Natural killer cell treated with Interleukin-12 subunit alpha and Interleukin-12 subunit beta and Interleukin-15 and Interleukin-18, amount 100 ng/mL, for 72 hours (primary cell): ENCODE results near the gene ANK3. TPM values are rescaled to one million over a fixed set of nuclear protein-coding genes. Genes with fewer than 3 reads are reported as not detected.

Experiments
- ATAC-seq, 2 donors: fragments of 150-1000 bp; cut with Tn5 transposase in 1 of 2; sonication (Bioruptor Pico), chemical (Tn5 transposase) in 1 of 2; 2 replicates each; pipeline ENCODE4 v1.10.0; 2021
- DNase-seq: peaks from one replicate; pipeline ENCODE4 v3.0.0; 2022; ENCODE audit warnings: low spot score
- H3K27ac Mint-ChIP-seq, 2 donors: 1 replicate in 1 of 2; 2 replicates in 1 of 2; pipeline ENCODE4 v1.8.0; 2022; ENCODE audit warnings: mixed read lengths in 2 of 2, mild to moderate bottlenecking in 1 of 2, moderate library complexity in 1 of 2
- H3K27me3 Mint-ChIP-seq, 2 donors: 1 replicate in 1 of 2; 2 replicates in 1 of 2; pipeline ENCODE4 v1.8.0; 2022; ENCODE audit warnings: mixed read lengths in 2 of 2
- H3K36me3 Mint-ChIP-seq: one replicate; pipeline ENCODE4 v1.8.0; 2022; ENCODE audit warnings: mixed read lengths
- H3K4me1 Mint-ChIP-seq, 2 donors: 1 replicate in 1 of 2; 2 replicates in 1 of 2; pipeline ENCODE4 v1.8.0; 2022; ENCODE audit warnings: low read depth in 2 of 2, mixed read lengths in 2 of 2, mild to moderate bottlenecking in 1 of 2
- H3K4me3 Mint-ChIP-seq: one replicate; pipeline ENCODE4 v1.8.0; 2022; ENCODE audit warnings: mixed read lengths
- H3K9me3 Mint-ChIP-seq: 2 replicates; pipeline ENCODE4 v1.8.0; 2022; ENCODE audit warnings: mixed read lengths
- total RNA-seq, 2 donors: library from RNA; stranded (reverse); gene quantifications; one replicate each; pipeline ENCODE4 v1.2.3, GENCODE V29; 2022

ANK3 gene
- total RNA-seq, 2 donors from 2014 or later: 22.0 to 92.7 TPM

- no peak overlapping the region for H3K4me3 Mint-ChIP-seq
These were observed 51.6 kb downstream of the ANK3 start for GRCh38 chr10:60338002-60338564.

DNA sequence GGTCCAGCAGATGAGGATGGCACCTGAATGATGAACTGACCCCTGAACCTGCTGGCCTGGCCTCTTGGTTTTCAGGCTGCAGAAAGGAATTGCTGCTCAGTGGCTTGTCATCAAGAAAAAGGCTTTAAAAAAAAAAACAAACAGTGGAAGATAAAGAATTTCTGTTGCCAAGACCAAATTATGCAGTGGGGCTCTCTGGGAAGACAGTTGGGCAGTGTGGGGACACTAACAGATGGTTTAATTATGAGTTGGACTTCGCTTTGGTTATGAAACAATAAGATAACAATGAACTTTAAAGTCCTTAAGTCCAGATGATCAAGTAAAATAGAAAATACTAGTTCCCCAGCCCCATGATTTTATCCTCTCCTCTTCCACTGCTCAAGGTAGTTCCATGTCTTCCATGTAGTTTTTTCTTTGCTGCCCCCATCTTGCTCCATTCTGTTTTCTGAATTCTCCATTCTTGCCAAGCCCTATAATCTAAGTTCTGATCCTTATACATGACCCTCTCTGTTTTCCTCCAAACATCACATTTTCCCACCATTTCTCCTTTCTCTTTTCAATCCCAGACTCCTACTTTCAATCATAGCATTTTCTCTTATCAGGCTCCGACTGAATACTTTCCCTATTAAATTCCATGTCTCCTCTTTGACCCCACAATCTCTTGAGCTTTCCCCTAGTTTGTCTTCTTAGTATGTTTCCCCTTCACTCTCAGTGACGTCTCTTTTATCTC is 52.6 kb downstream of the ANK3 start:
- no peaks in the 10 kb centered on the region for H3K36me3 Mint-ChIP-seq
- H3K4me3 Mint-ChIP-seq: no peak overlapping the region
- no peak for ATAC-seq
- no peak for DNase-seq
- no peak overlapping the region for H3K27ac Mint-ChIP-seq
- no peaks in the 10 kb centered on the region for H3K4me1 Mint-ChIP-seq
- H3K27me3 Mint-ChIP-seq: no peaks in the 10 kb centered on the region
- no peaks in the 10 kb centered on the region for H3K9me3 Mint-ChIP-seq

More at GRCh38 chr10:60338002-60338564, 51.6 kb downstream of the ANK3 start:
- DNase-seq (no peak), ATAC-seq (no peak)
- Mint-ChIP-seq H3K36me3 (no peaks in the 10 kb centered on the region), H3K4me1 (no peaks in the 10 kb centered on the region), H3K9me3 (no peaks in the 10 kb centered on the region), H3K27ac (no peak overlapping the region), H3K27me3 (no peaks in the 10 kb centered on the region)

- H3K27me3 Mint-ChIP-seq: no peaks in the 10 kb centered on the region
- no peak for DNase-seq
- H3K27ac Mint-ChIP-seq: no peak overlapping the region
- ATAC-seq: no peak
- no peaks in the 10 kb centered on the region for H3K9me3 Mint-ChIP-seq
- no peaks in the 10 kb centered on the region for H3K4me1 Mint-ChIP-seq
- no peak overlapping the region for H3K4me3 Mint-ChIP-seq
- H3K36me3 Mint-ChIP-seq: no peaks in the 10 kb centered on the region
These were observed 54.0 kb downstream of the ANK3 start for GRCh38 chr10:60335708-60336107.

DNA sequence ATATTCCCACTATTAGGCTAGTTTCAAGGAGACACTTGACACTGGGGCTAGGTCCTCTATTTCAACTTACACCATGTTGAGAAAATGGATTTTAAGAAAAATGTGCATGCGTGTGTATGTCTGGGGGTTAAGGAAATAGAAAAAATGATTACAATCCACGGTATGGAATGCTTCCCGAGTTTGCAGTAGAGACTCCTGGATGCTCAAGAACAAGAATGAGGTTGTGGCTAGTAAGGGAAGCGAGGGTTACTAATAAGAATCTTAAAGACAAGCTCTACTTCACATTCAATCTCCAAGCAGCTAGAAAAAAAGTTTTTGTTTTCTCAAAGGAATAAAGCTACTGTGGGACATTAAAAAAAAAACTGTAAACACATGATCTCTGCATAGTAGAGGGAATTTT is 54.7 kb downstream of the ANK3 start:
- no peak overlapping the region for H3K27ac Mint-ChIP-seq
- no peaks in the 10 kb centered on the region for H3K9me3 Mint-ChIP-seq
- DNase-seq (no peak), ATAC-seq (no peak)
- no peaks in the 10 kb centered on the region for H3K4me1 Mint-ChIP-seq
- H3K27me3 Mint-ChIP-seq: no peaks in the 10 kb centered on the region
- H3K36me3 Mint-ChIP-seq: no peaks in the 10 kb centered on the region
- H3K4me3 Mint-ChIP-seq: no peak overlapping the region

- no peaks in the 10 kb centered on the region for H3K27me3 Mint-ChIP-seq
- H3K4me3 Mint-ChIP-seq: no peak overlapping the region
- H3K36me3 Mint-ChIP-seq: no peaks in the 10 kb centered on the region
- H3K4me1 Mint-ChIP-seq: no peaks in the 10 kb centered on the region
- no peak for DNase-seq
- H3K9me3 Mint-ChIP-seq: no peaks in the 10 kb centered on the region
- H3K27ac Mint-ChIP-seq: no peak overlapping the region
- ATAC-seq: no peak
These were observed 57.3 kb downstream of the ANK3 start for GRCh38 chr10:60332371-60332770.

DNA sequence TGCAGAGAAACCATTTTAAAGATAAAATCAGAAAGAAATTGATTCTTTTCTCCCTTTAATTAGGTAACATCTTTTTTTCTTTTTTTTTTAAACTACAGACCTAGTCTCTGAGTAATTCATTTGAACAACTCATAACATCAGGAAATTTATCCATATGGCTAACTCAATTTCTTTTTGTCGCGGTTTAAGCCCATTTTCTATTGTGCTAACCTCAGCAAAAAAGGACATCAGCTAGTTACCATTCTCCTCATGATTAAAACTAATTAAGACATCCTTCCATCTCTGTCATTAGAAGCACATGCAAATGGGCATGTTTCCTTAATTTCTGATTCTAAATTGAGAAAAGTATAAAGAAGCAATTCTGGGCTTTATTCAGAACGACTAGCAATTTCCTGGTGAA is 57.8 kb downstream of the ANK3 start:
- Mint-ChIP-seq H3K9me3 (no peaks in the 10 kb centered on the region), H3K4me1 (no peaks in the 10 kb centered on the region), H3K27ac (no peak overlapping the region), H3K27me3 (no peaks in the 10 kb centered on the region), H3K36me3 (no peaks in the 10 kb centered on the region), H3K4me3 (no peak overlapping the region)
- DNase-seq (no peak), ATAC-seq (no peak)

DNA sequence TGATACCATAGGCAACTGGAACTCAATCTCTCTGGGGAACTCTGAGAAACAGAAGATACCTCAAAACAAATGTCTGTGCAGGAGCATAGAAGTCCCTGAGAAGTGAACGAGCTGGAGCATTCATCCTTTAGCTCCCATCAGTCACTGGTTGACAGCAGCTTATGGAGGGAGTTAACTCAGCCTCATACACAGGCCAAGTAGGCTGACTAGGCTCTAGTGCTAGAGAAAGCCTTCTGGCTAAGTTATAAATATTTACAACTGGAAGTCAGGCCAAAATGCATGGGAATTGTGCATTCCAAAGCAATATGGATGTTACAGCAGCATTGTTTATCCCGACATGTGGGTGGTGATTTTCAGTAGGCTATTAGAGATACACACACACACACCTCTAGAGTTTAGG is 66.5 kb downstream of the ANK3 start:
- Mint-ChIP-seq H3K27me3 (no peaks in the 10 kb centered on the region), H3K9me3 (no peaks in the 10 kb centered on the region), H3K27ac (no peak overlapping the region), H3K4me1 (no peaks in the 10 kb centered on the region), H3K4me3 (no peak overlapping the region), H3K36me3 (no peaks in the 10 kb centered on the region)
- no peak for DNase-seq
- no peak for ATAC-seq

- no peaks in the 10 kb centered on the region for H3K4me1 Mint-ChIP-seq
- ATAC-seq: no peak
- no peak for DNase-seq
- H3K27ac Mint-ChIP-seq: no peak overlapping the region
- H3K9me3 Mint-ChIP-seq: no peaks in the 10 kb centered on the region
- H3K4me3 Mint-ChIP-seq: no peak overlapping the region
- no peaks in the 10 kb centered on the region for H3K27me3 Mint-ChIP-seq
- H3K36me3 Mint-ChIP-seq: no peaks in the 10 kb centered on the region
These were observed 69.0 kb downstream of the ANK3 start for GRCh38 chr10:60320666-60321065.

- H3K4me1 Mint-ChIP-seq: peaks cover 3 to 8% of the 10 kb centered on the region in 2 donors
- H3K4me3 Mint-ChIP-seq: no peak overlapping the region
- H3K9me3 Mint-ChIP-seq: no peaks in the 10 kb centered on the region
- no peak overlapping the region for H3K27ac Mint-ChIP-seq
- no peak for DNase-seq
- no peak for ATAC-seq
- H3K27me3 Mint-ChIP-seq: no peaks in the 10 kb centered on the region
- H3K36me3 Mint-ChIP-seq: no peaks in the 10 kb centered on the region
These were observed 73.6 kb downstream of the ANK3 start for GRCh38 chr10:60316029-60316428.

DNA sequence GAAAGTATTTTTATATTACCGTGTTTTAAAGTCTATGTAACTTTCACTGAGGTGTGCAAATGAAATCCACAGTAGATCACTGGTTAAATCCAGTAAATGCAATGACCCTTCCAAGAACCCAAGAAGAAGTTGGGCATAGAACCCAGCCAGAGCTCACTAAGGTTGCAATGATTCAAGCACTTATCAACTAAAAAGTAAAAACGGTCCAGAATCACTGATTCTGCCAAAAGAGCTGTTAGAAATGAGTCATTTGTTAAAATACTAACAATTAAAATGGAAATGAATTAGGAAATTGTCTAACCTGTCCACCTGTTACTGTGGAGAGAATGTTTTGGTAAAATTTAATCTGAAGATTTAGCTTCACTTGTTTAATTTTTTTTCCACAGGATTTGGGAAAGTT is 74.4 kb downstream of the ANK3 start:
- Mint-ChIP-seq H3K9me3 (no peaks in the 10 kb centered on the region), H3K27me3 (no peaks in the 10 kb centered on the region), H3K36me3 (no peaks in the 10 kb centered on the region), H3K4me1 (peaks cover 3 to 8% of the 10 kb centered on the region in 2 donors), H3K27ac (no peak overlapping the region), H3K4me3 (no peak overlapping the region)
- DNase-seq: no peak
- ATAC-seq: no peak

GRCh38 chr10:60314069-60314940 is 75.4 kb downstream of the ANK3 start:
- H3K36me3 Mint-ChIP-seq: no peaks in the 10 kb centered on the region
- no peaks in the 10 kb centered on the region for H3K27me3 Mint-ChIP-seq
- no peaks in the 10 kb centered on the region for H3K9me3 Mint-ChIP-seq
- H3K4me3 Mint-ChIP-seq: no peak overlapping the region
- DNase-seq (no peak), ATAC-seq (no peak)
- no peak overlapping the region for H3K27ac Mint-ChIP-seq
- peaks cover 3 to 8% of the 10 kb centered on the region in 2 donors for H3K4me1 Mint-ChIP-seq

DNA sequence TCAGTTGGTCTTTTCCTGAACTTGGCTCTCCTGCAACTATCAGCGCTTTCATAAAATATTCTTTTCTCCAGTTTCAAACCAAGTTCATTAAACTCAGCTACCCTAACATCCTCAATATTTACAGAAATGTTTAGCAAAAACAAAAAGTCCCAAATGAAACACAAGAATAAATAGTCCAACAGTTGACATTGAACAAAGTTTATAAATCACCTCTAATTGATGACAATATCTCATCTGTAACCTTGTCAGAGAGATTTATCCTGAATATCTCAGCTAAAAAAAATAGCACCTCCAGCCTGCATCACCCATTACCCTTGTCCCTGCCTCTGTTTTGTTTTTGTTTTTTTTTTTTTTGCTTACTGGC is 76.1 kb downstream of the ANK3 start:
- no peak overlapping the region for H3K4me3 Mint-ChIP-seq
- no peak for DNase-seq
- H3K36me3 Mint-ChIP-seq: no peaks in the 10 kb centered on the region
- H3K27me3 Mint-ChIP-seq: no peaks in the 10 kb centered on the region
- H3K9me3 Mint-ChIP-seq: no peaks in the 10 kb centered on the region
- no peak for ATAC-seq
- H3K4me1 Mint-ChIP-seq: peaks cover 3 to 8% of the 10 kb centered on the region in 2 donors
- H3K27ac Mint-ChIP-seq: no peak overlapping the region

- no peaks in the 10 kb centered on the region for H3K27me3 Mint-ChIP-seq
- H3K36me3 Mint-ChIP-seq: no peaks in the 10 kb centered on the region
- no peaks in the 10 kb centered on the region for H3K9me3 Mint-ChIP-seq
- ATAC-seq: no peak
- peaks cover 3 to 8% of the 10 kb centered on the region in 2 donors for H3K4me1 Mint-ChIP-seq
- no peak overlapping the region for H3K4me3 Mint-ChIP-seq
- H3K27ac Mint-ChIP-seq: no peak overlapping the region
- DNase-seq: no peak
These were observed 76.7 kb downstream of the ANK3 start for GRCh38 chr10:60312818-60313588.
